ELF-1 (cell line): ENCODE measurements around the gene INF2.
A peak's percentile ranks its signal among the peaks of the same experiment; 100 is the strongest.

ENCODE experiments used
- DNase-seq: peaks from one replicate; pipeline ENCODE4 v3.0.0-alpha.2; 2016; ENCODE audit warnings: low read depth, low spot score

Gene INF2

GRCh38 chr14:104751539-104752422 is 62.4 kb downstream of the INF2 start:
- no peak for DNase-seq

DNA sequence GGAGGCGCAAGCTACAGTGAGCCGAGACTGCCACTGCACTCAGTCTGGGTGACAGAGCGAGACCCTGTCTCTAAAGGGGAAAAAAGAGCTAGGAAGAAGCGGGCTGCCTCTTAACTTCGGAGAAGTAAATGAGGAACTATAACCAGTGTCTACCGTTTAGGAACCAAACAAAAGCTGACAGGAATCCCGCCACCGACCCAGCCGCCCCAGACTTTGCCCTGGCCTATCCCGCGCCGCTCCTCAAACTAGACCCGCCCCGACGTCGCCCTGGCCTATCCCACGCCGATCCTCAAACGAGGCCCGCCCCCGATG is 63.0 kb downstream of the INF2 start:
- DNase-seq = no peak

DNA sequence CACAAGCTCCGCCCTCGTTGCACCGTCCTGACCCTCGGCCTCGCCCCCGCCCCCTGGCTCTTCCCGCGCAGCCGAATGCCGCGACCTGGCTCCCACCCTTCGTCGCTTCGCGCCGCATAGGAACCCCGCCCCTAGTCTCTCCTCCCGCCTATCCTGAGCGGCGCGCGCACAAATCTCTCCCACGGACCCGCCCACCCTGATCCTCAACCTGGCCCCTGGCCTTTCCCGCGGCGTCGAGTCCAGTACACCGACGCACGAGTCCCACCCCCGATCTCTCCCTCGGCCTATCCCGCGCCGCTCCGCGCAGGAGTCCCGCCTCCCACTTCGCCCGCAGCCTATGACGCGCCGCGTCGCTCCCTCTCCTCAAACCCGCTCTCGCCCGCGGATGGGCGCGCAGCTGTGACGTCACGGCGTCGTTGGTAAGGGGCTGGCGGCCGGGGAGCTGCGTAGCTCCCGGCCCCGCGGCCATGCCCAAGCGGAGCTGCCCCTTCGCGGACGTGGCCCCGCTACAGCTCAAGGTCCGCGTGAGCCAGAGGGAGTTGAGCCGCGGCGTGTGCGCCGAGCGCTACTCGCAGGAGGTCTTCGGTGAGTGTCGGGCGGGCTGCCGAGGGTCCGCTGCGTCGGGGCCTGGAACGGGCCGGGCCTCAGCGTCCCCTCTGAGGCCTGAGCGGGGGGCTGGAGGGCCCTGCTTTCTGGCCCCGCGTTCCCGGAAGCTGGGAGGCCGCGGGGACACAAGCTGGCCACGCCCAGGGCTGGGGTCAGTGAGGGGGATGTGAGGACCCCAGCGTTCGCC is 63.5 kb downstream of the INF2 start, which contains the start of gene SIVA1:
Gene SIVA1, plus strand, starts transcription at position 413 of the 793 bp plus-strand sequence. Its CDS starts 55 bp downstream, at position 468.
- DNase-seq = peak; percentile 100

- no peak for DNase-seq
Measured at GRCh38 chr14:104753528-104754212, 64.3 kb downstream of the INF2 start.

DNA sequence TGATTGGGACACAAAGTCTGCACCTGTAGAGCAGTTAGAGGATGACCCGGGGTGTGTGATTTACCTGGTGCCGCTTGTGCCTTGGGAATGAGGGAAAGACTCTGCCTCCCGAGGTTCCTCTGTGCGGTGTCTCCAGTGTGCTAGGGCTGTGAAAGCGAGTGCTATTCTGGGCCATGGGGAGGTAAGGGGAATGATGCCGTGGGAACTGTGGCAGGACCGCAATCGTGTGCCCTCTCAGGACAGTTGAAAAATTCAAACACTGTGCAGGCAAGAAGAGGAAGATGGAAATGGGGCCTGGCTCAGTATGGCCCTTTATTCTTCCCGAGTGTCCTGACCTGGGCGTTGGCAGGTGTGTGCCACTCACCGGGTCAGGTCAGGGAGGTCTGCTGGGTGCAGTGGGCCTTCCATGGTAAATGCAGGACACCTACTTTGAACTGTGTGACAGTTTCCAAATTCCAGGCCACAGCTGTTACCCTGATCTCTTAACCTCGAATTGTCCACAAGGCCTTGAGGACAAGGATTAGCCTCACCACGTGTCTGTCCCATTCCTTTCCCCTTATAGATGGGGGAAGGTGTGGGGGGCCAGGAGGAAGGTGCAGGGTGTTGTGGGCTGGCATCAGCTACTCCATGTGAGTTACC is 64.9 kb downstream of the INF2 start:
- DNase-seq = no peak

DNA sequence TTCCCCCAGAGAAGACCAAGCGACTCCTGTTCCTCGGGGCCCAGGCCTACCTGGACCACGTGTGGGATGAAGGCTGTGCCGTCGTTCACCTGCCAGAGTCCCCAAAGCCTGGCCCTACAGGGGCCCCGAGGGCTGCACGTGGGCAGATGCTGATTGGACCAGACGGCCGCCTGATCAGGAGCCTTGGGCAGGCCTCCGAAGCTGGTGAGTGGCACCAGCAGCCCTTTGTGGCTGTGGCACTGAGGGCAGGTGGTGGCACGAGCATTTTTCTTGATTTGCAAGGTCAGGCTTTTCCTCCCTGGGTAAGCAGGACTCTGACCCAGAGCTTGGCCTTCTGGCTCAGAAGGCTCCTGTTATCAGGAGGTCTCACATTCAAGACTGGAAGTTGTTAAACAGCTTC is 66.2 kb downstream of the INF2 start:
- no peak for DNase-seq

DNA sequence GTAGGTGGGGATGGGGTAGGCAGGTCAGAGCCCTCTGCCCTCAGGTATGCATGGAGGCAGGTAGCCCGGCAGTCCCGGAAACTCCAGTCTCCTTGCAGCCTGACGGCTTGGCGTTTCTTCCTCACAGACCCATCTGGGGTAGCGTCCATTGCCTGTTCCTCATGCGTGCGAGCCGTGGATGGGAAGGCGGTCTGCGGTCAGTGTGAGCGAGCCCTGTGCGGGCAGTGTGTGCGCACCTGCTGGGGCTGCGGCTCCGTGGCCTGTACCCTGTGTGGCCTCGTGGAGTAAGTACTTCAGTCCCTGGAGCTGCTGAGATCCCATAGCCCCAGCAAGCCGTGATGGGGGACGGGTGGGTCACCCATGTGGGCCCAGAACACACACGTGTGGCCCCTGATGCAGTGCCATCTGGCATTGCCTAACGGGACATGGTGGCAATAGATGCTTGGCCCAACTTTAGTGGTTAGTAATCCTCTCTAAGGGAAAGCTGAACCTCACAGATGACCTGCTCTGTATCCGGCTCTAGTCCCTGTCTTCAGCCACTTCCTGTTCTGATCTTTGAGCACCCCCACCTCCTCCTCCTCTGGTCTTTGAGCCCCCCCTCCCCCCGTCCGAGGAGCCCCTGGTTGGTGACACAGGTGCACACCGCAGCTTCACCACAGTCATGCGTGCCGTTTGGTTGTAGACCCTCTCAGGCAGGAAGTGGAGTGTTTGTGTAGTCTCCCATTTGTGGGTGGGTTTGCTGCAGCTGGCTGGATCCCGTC is 67.2 kb downstream of the INF2 start:
- DNase-seq = no peak

- no peak for DNase-seq
Measured at GRCh38 chr14:104757238-104757585, 67.8 kb downstream of the INF2 start.

- DNase-seq = no peak
Measured at GRCh38 chr14:104757681-104758392, 68.4 kb downstream of the INF2 start.

- no peak for DNase-seq
Measured at GRCh38 chr14:104758981-104759969, 69.9 kb downstream of the INF2 start.

DNA sequence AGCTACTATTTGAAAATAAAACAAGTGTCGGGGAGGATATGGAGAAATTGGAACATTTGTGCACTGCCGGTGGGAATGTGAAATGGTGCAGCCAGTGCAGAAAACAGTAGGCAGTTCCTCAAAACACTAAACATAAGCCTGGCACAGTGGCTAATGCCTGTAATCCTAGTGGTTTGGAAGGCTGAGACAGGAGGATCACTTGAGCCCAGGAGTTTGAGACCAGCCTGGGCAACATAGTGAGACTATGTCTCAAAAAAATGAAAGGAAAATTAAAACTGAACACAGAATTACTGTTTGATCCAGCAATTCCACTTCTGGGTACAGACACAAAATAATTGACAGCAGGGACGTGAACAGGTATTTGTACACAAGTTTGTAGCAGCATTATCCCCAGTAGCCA is 76.1 kb downstream of the INF2 start:
- DNase-seq = no peak

GRCh38 chr14:104766256-104766862 is 76.9 kb downstream of the INF2 start:
- DNase-seq = no peak

GRCh38 chr14:104766863-104767633 is 77.6 kb downstream of the INF2 start:
- no peak for DNase-seq

- DNase-seq = no peak
Measured at GRCh38 chr14:104767634-104767918, 78.2 kb downstream of the INF2 start.

- DNase-seq = peak; percentile 94
Measured at GRCh38 chr14:104768437-104769323, 79.3 kb downstream of the INF2 start.

- DNase-seq = no peak
Measured at GRCh38 chr14:104769324-104770071, 80.1 kb downstream of the INF2 start.
